ENCODE data around the gene STARD3.

Gene STARD3

DNA sequence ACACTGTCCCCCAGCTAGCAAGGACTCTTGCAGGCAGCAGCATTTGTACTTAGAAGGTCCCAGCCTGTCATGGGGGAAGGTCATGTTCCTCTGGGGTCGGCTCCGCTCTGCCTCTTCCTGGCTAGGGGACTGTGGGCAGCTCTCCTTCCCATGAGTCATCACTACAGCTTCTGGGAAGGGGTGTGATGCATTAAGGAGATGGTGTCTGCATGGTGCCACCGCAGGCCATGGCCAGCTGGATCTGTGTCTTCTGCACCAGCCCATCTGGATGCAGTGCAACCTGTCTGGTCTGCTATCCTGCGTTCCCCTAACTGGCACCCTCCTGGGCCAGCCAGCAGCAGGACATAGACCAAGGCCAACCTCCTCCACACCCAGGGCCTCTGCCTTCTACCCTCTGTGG lies 6.3 kb downstream of the STARD3 start:
- Histone ChIP-seq H3K9me3 (no peaks in the 10 kb centered on the region), H3K4me1 (ENCODE audit: control insufficient read depth in 1 of 2, insufficient read depth in 1 of 2, low read depth in 1 of 2, low read length in 1 of 2) (peaks cover 39 to 41% of the 10 kb centered on the region in 2 experiments), H3K4me3 (ENCODE audit: low read depth in 1 of 2, low read length in 1 of 2) (no peak overlapping the region), H3K36me3 (peaks cover 5% of the 10 kb centered on the region), H3K27me3 (no peaks in the 10 kb centered on the region), H3K27ac (no peak overlapping the region)
- TF ChIP-seq CTCF (IDR thresholded peaks at IDR 0.05), result no peak

DNA sequence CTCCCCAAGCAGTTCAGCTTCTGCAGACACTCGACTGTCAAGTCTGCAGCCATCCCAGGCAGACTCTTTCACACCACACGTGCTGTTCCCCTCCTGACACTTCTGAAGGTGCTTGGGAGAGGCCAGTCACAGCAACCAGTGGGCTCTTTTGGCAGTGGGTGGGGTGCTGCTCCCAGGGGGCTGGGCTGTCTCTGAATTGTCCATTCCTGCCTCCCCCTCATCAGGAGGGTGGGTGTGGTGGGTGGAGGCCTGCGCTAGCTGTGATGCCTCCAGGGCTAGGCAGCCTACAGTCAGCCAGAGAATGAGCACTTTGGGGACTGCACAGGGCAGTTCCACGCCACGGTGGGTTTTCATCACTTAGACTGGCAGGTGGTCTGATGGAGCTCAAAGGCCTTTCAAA lies 10.3 kb downstream of the STARD3 start:
- Histone ChIP-seq H3K27me3 (no peaks in the 10 kb centered on the region), H3K4me3 (ENCODE audit: low read depth in 1 of 2, low read length in 1 of 2) (no peak overlapping the region), H3K27ac (no peak overlapping the region), H3K36me3 (peaks cover 5% of the 10 kb centered on the region), H3K4me1 (ENCODE audit: control insufficient read depth in 1 of 2, insufficient read depth in 1 of 2, low read depth in 1 of 2, low read length in 1 of 2) (peaks cover 22 to 24% of the 10 kb centered on the region in 2 experiments), H3K9me3 (no peaks in the 10 kb centered on the region)
- TF ChIP-seq CTCF (IDR thresholded peaks at IDR 0.05), result no peak

GRCh38 chr17:39648616-39649366 lies 11.8 kb downstream of the STARD3 start:
- Histone ChIP-seq H3K4me3 (ENCODE audit: low read depth in 1 of 2, low read length in 1 of 2) (no peak overlapping the region), H3K27me3 (no peaks in the 10 kb centered on the region), H3K4me1 (ENCODE audit: control insufficient read depth in 1 of 2, insufficient read depth in 1 of 2, low read depth in 1 of 2, low read length in 1 of 2) (peaks cover 14 to 23% of the 10 kb centered on the region in 2 experiments), H3K36me3 (peaks cover 11% of the 10 kb centered on the region), H3K27ac (peak overlapping the region; percentile 13), H3K9me3 (no peaks in the 10 kb centered on the region)
- TF ChIP-seq CTCF (IDR thresholded peaks at IDR 0.05), result no peak

- Histone ChIP-seq H3K36me3 (peaks cover 21% of the 10 kb centered on the region), H3K27ac (no peak overlapping the region), H3K27me3 (no peaks in the 10 kb centered on the region), H3K9me3 (no peaks in the 10 kb centered on the region), H3K4me1 (ENCODE audit: control insufficient read depth in 1 of 2, insufficient read depth in 1 of 2, low read depth in 1 of 2, low read length in 1 of 2) (peaks cover 14 to 23% of the 10 kb centered on the region in 2 experiments), H3K4me3 (ENCODE audit: low read depth in 1 of 2, low read length in 1 of 2) (no peak overlapping the region)
- TF ChIP-seq CTCF (IDR thresholded peaks at IDR 0.05), result no peak
Observed at GRCh38 chr17:39650121-39650579, 13.2 kb downstream of the STARD3 start.

DNA sequence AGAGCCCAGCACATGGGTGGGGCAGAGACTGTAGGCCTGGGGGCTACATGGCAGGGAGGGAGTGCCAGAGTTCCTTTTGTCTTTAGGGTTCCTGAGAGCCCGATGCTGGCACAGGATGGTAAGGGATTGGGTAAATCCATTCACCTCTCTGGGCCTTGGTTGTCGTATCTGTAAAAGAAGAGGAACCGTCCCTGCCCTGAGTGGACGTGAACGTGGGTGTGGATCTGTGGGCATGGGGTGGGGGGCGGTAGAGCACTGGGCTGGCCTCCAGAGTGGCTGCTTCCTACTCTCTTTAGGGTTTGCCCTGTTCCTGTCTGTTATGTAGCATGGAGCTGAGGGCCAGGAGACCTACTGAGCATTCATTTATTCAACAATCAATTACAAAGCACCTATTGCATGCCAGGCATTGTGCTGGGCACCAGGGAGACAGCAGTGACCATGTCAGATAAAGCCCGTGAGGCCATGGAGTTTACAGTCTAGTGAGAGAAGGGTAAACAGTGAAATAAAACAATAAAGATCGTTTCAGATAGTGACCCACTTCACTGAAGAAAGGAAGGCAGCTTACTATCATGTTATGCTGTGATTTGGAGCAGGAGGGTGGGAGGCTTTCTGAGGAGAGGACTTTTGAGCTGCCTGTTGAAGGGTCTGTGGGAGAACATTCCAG lies 15.1 kb downstream of the STARD3 start:
- no peak overlapping the region for H3K4me3 ChIP-seq (ENCODE audit: low read depth in 1 of 2, low read length in 1 of 2)
- H3K27ac ChIP-seq, result no peak overlapping the region
- H3K27me3 ChIP-seq, result no peaks in the 10 kb centered on the region

More for the DNA sequence above, 15.1 kb downstream of the STARD3 start:
- Histone ChIP-seq H3K4me1 (ENCODE audit: control insufficient read depth in 1 of 2, insufficient read depth in 1 of 2, low read depth in 1 of 2, low read length in 1 of 2) (peaks cover 14 to 23% of the 10 kb centered on the region in 2 experiments), H3K36me3 (peaks cover 31% of the 10 kb centered on the region), H3K9me3 (no peaks in the 10 kb centered on the region)
- TF ChIP-seq CTCF (IDR thresholded peaks at IDR 0.05), result no peak
